Liver (tissue), 9 donors: Measurements from ENCODE around the gene CCNI2. TPM values are rescaled to one million over a fixed set of nuclear protein-coding genes. Genes with fewer than 3 reads are reported as not detected.

Experiments used
- DNase-seq: peaks from one replicate; pipeline ENCODE4 v3.0.0-alpha.2; 2017; ENCODE audit warnings: low spot score
- H3K27ac ChIP-seq, 2 donors: one replicate each; pipeline ENCODE4 v1.7.0; 2013; ENCODE audit warnings: inconsistent platforms in 2 of 2, low read length in 2 of 2, control low read depth in 1 of 2, low read depth in 1 of 2, mild to moderate bottlenecking in 1 of 2
- H3K27me3 ChIP-seq, 4 donors: one replicate each; pipeline versions ENCODE4 v1.6.1 to v1.7.0; 2013; ENCODE audit warnings: low read length in 3 of 4, inconsistent platforms in 1 of 4, mild to moderate bottlenecking in 1 of 4, moderate library complexity in 1 of 4; ENCODE audit not compliant: control insufficient read depth in 4 of 4, insufficient read depth in 4 of 4
- H3K36me3 ChIP-seq, 4 donors: one replicate each; pipeline versions ENCODE4 v1.6.1 to v1.7.0; 2013; ENCODE audit warnings: low read length in 3 of 4, mild to moderate bottlenecking in 3 of 4, low read depth in 1 of 4, moderate library complexity in 1 of 4; ENCODE audit not compliant: control insufficient read depth in 4 of 4, insufficient read depth in 3 of 4
- H3K4me1 ChIP-seq, 4 donors: one replicate each; pipeline versions ENCODE4 v1.6.1 to v1.7.0; 2013; ENCODE audit warnings: low read length in 3 of 4, mild to moderate bottlenecking in 3 of 4, moderate library complexity in 1 of 4; ENCODE audit not compliant: control insufficient read depth in 4 of 4, insufficient read depth in 4 of 4
- H3K4me3 ChIP-seq, 3 donors: one replicate each; pipeline versions ENCODE4 v1.6.1 to v1.7.0; 2013; ENCODE audit warnings: low read length in 3 of 3, control low read depth in 1 of 3, low read depth in 1 of 3, mild to moderate bottlenecking in 1 of 3
- H3K9ac ChIP-seq, 2 donors: one replicate each; pipeline ENCODE4 v1.7.0; 2013; ENCODE audit warnings: low read length in 2 of 2, mild to moderate bottlenecking in 2 of 2, moderate library complexity in 2 of 2, control low read depth in 1 of 2, low read depth in 1 of 2
- H3K9me3 ChIP-seq, 4 donors: one replicate each; pipeline versions ENCODE4 v1.6.1 to v1.7.0; 2013; ENCODE audit warnings: low read length in 3 of 4; ENCODE audit not compliant: control insufficient read depth in 4 of 4
- ATF3 ChIP-seq: IDR thresholded peaks from 2 replicates; pipeline ENCODE4 v1.6.1; 2016; ENCODE audit warnings: antibody characterized with exemption
- CTCF ChIP-seq: fragments of 150-350 bp; IDR thresholded peaks from 2 replicates; pipeline ENCODE4 v1.5.1; 2017; ENCODE audit warnings: improper control_type of control experiment, low read depth, low read length; ENCODE audit not compliant: missing input control
- EGR1 ChIP-seq, 2 donors: IDR thresholded peaks; 2 replicates each; pipeline ENCODE4 v1.6.1; 2016 to 2018; ENCODE audit warnings: antibody characterized with exemption in 2 of 2, low read depth in 2 of 2
- FOXA1 ChIP-seq: IDR thresholded peaks from 2 replicates; pipeline ENCODE4 v1.6.1; 2016; ENCODE audit warnings: antibody characterized with exemption
- FOXA2 ChIP-seq: IDR thresholded peaks from 2 replicates; pipeline ENCODE4 v1.6.1; 2016; ENCODE audit warnings: antibody characterized with exemption
- GABPA ChIP-seq, 2 donors: IDR thresholded peaks in 1 of 2; conservative IDR thresholded peaks in 1 of 2; 2 replicates each; pipeline ENCODE4 v1.6.1; 2016; ENCODE audit warnings: antibody characterized with exemption in 2 of 2, mild to moderate bottlenecking in 1 of 2, moderate library complexity in 1 of 2
- HNF4A ChIP-seq, 2 donors: conservative IDR thresholded peaks; 2 replicates each; pipeline ENCODE4 v1.6.1; 2016; ENCODE audit warnings: antibody characterized with exemption in 2 of 2, mild to moderate bottlenecking in 2 of 2
- HNF4G ChIP-seq: IDR thresholded peaks from 2 replicates; pipeline ENCODE4 v1.6.1; 2016; ENCODE audit warnings: antibody characterized with exemption
- JUND ChIP-seq, 2 donors: IDR thresholded peaks; 2 replicates each; pipeline ENCODE4 v1.6.1; 2016; ENCODE audit warnings: antibody characterized with exemption in 2 of 2
- MAX ChIP-seq: IDR thresholded peaks from 2 replicates; pipeline ENCODE4 v1.6.1; 2016; ENCODE audit warnings: antibody characterized with exemption
- NR2F2 ChIP-seq: IDR thresholded peaks from 2 replicates; pipeline ENCODE4 v1.6.1; 2016; ENCODE audit warnings: antibody characterized with exemption
- RAD21 ChIP-seq, 2 donors: IDR thresholded peaks; 2 replicates each; pipeline ENCODE4 v1.6.1; 2016; ENCODE audit warnings: antibody characterized with exemption in 2 of 2, mild to moderate bottlenecking in 2 of 2
- REST ChIP-seq: IDR thresholded peaks from 2 replicates; pipeline ENCODE4 v1.6.1; 2016; ENCODE audit warnings: antibody characterized with exemption, mild to moderate bottlenecking
- RXRA ChIP-seq, 2 donors: IDR thresholded peaks; 2 replicates each; pipeline ENCODE4 v1.6.1; 2017 to 2018; ENCODE audit warnings: antibody characterized with exemption in 2 of 2, mild to moderate bottlenecking in 1 of 2
- SP1 ChIP-seq: IDR thresholded peaks from 2 replicates; pipeline ENCODE4 v1.6.1; 2018; ENCODE audit warnings: antibody characterized with exemption, mild to moderate bottlenecking
- YY1 ChIP-seq: IDR thresholded peaks from 2 replicates; pipeline ENCODE4 v1.6.1; 2016; ENCODE audit warnings: antibody characterized with exemption, mild to moderate bottlenecking
- WGBS: extraction: QIAGEN DNeasy Blood & Tissue Kit; methylation state at CpG from one replicate; pipeline ENCODE4 v1.1.7; 2013; 5-methylcytosine and 5-hydroxymethylcytosine counted together
- polyA plus RNA-seq, 2 donors: library from polyadenylated mRNA; stranded (reverse) in 1 of 2; unstranded in 1 of 2; fragments of 200-250 nt in 1 of 2; fragments of >200 nt in 1 of 2; fragmentation: Nextera tagmentation in 1 of 2; extraction: Ambion mirVana in 1 of 2; gene quantifications; one replicate each; pipeline versions ENCODE4 v1.2.1 to v1.2.3, GENCODE V29; 2013 to 2015
- total RNA-seq, 2 donors: library from RNA; depleted of rRNA; stranded (reverse); fragments of >200 nt; gene quantifications; one replicate each; pipeline ENCODE4 v1.2.3, GENCODE V29; 2014
- donor health status: healthy.
- donor health status: healthy.
- donor health status: healthy.
- donor health status: healthy.
- donor health status: healthy.

CCNI2 gene
- total and polyA plus RNA-seq, 4 donors, result 0.02 to 0.57 (median 0.11) TPM

- Histone ChIP-seq H3K4me3 (no peak overlapping the region), H3K4me1 (peaks cover 0 to 26% (median 19%) of the 10 kb centered on the region in 4 donors), H3K27me3 (no peaks in the 10 kb centered on the region), H3K27ac (no peak overlapping the region), H3K36me3 (no peaks in the 10 kb centered on the region), H3K9ac (no peak overlapping the region), H3K9me3 (no peaks in the 10 kb centered on the region)
- no peak for DNase-seq
- TF ChIP-seq REST (no peak), GABPA (IDR thresholded peaks at IDR 0.05 in 1 of 2, conservative IDR thresholded peaks at IDR 0.05 in 1 of 2) (no peak), ATF3 (no peak), SP1 (no peak), NR2F2 (no peak), FOXA1 (no peak)
- WGBS, result 96% methylated on average over 1 of the region's 1 CpG
Observed at GRCh38 chr5:132787076-132787475, 39.9 kb downstream of the CCNI2 start.

- 91% methylated on average over 1 of the region's 1 CpG for WGBS
- Histone ChIP-seq H3K27ac (no peak overlapping the region), H3K4me3 (no peak overlapping the region), H3K27me3 (no peaks in the 10 kb centered on the region), H3K9ac (no peak overlapping the region), H3K9me3 (no peaks in the 10 kb centered on the region), H3K36me3 (no peaks in the 10 kb centered on the region), H3K4me1 (peaks cover 0 to 26% (median 19%) of the 10 kb centered on the region in 4 donors)
- no peak for DNase-seq
- TF ChIP-seq EGR1 (IDR thresholded peaks at IDR 0.05; ENCODE audit: low read depth in 2 of 2) (no peak), FOXA1 (no peak), HNF4A (conservative IDR thresholded peaks at IDR 0.05) (peak in 1 of 2 donors; percentile 21), RAD21 (IDR thresholded peaks at IDR 0.05) (no peak), ATF3 (no peak), RXRA (IDR thresholded peaks at IDR 0.05) (peak in 1 of 2 donors; percentile 22), MAX (no peak), YY1 (no peak), HNF4G (no peak), CTCF (no peak), JUND (IDR thresholded peaks at IDR 0.05) (no peak), FOXA2 (no peak), SP1 (no peak), NR2F2 (no peak), REST (no peak)
Observed at GRCh38 chr5:132788508-132788907, 41.3 kb downstream of the CCNI2 start.
